Type B pancreatic cell (in vitro differentiated cells): Measurements from ENCODE around the gene KRT81. TPM values are rescaled to one million over a fixed set of nuclear protein-coding genes. Genes with fewer than 3 reads are reported as not detected.

Source experiments
- DNase-seq: peaks from one replicate; pipeline ENCODE4 v3.0.0; 2021; ENCODE audit warnings: mixed read lengths; ENCODE audit not compliant: unreplicated experiment; ENCODE audit errors: extremely low spot score
- H3K27ac Mint-ChIP-seq: 2 replicates; pipeline ENCODE4 v1.8.0; 2021; ENCODE audit warnings: mild to moderate bottlenecking, mixed read lengths
- H3K27me3 Mint-ChIP-seq: 2 replicates; pipeline ENCODE4 v1.8.0; 2021; ENCODE audit warnings: mixed read lengths
- H3K36me3 Mint-ChIP-seq: 2 replicates; pipeline ENCODE4 v1.8.0; 2021; ENCODE audit warnings: mixed read lengths
- H3K4me1 Mint-ChIP-seq: one replicate; pipeline ENCODE4 v1.8.0; 2021; ENCODE audit warnings: mixed read lengths; ENCODE audit not compliant: unreplicated experiment
- H3K4me3 Mint-ChIP-seq: 2 replicates; pipeline ENCODE4 v1.8.0; 2021; ENCODE audit warnings: mild to moderate bottlenecking, mixed read lengths
- H3K9me3 Mint-ChIP-seq: 2 replicates; pipeline ENCODE4 v1.8.0; 2021; ENCODE audit warnings: mixed read lengths
- CTCF ChIP-seq: fragments of 200-600 bp; sonication (generic); conservative IDR thresholded peaks from 2 replicates; pipeline ENCODE4 v1.5.0; 2021; ENCODE audit warnings: antibody characterized with exemption, mild to moderate bottlenecking
- total RNA-seq: library from RNA; stranded (reverse); gene quantifications from 2 replicates; pipeline ENCODE4 v1.2.1, GENCODE V29; 2021; ENCODE audit warnings: low replicate concordance

Gene KRT81
- total RNA-seq, 1 donor from 2014 or later, result 0.31 TPM

- DNase-seq, result peak; percentile 15
- H3K36me3 Mint-ChIP-seq, result no peaks in the 10 kb centered on the region
- no peaks in the 10 kb centered on the region for H3K9me3 Mint-ChIP-seq
- H3K27ac Mint-ChIP-seq, result no peak overlapping the region
- H3K27me3 Mint-ChIP-seq, result peaks cover 4% of the 10 kb centered on the region
- TF ChIP-seq CTCF, result no peak
- H3K4me1 Mint-ChIP-seq, result peaks cover 16% of the 10 kb centered on the region
- no peak overlapping the region for H3K4me3 Mint-ChIP-seq
These were observed 6.7 kb downstream of the KRT81 start for GRCh38 chr12:52284562-52285171.

GRCh38 chr12:52280796-52281560 lies 10.4 kb downstream of the KRT81 start:
- H3K27ac Mint-ChIP-seq, result peak overlapping the region; percentile 91
- no peaks in the 10 kb centered on the region for H3K9me3 Mint-ChIP-seq
- H3K36me3 Mint-ChIP-seq, result no peaks in the 10 kb centered on the region
- peaks cover 26% of the 10 kb centered on the region for H3K27me3 Mint-ChIP-seq
- peaks cover 22% of the 10 kb centered on the region for H3K4me1 Mint-ChIP-seq
- H3K4me3 Mint-ChIP-seq, result no peak overlapping the region
- DNase-seq, result peak; percentile 60
- TF ChIP-seq CTCF, result no peak

- no peaks in the 10 kb centered on the region for H3K36me3 Mint-ChIP-seq
- H3K4me3 Mint-ChIP-seq, result peak overlapping the region; percentile 29
- TF ChIP-seq CTCF, result no peak
- peaks cover 27% of the 10 kb centered on the region for H3K27me3 Mint-ChIP-seq
- H3K9me3 Mint-ChIP-seq, result no peaks in the 10 kb centered on the region
- peaks cover 22% of the 10 kb centered on the region for H3K4me1 Mint-ChIP-seq
- H3K27ac Mint-ChIP-seq, result peak overlapping the region; percentile 91
- DNase-seq, result peak; percentile 57
These were observed 11.0 kb downstream of the KRT81 start for GRCh38 chr12:52280319-52280795.

GRCh38 chr12:52279422-52280318 lies 11.7 kb downstream of the KRT81 start:
- Mint-ChIP-seq H3K4me3 (peak overlapping the region; percentile 29), H3K36me3 (no peaks in the 10 kb centered on the region), H3K27ac (peak overlapping the region; percentile 91), H3K9me3 (no peaks in the 10 kb centered on the region), H3K4me1 (peaks cover 22% of the 10 kb centered on the region), H3K27me3 (peaks cover 31% of the 10 kb centered on the region)
- DNase-seq, result peak; percentile 50
- no peak for TF ChIP-seq CTCF

GRCh38 chr12:52278575-52279421 lies 12.5 kb downstream of the KRT81 start:
- Mint-ChIP-seq H3K27ac (peak overlapping the region; percentile 81), H3K27me3 (peaks cover 37% of the 10 kb centered on the region), H3K4me1 (peaks cover 22% of the 10 kb centered on the region), H3K4me3 (peak overlapping the region; percentile 82), H3K9me3 (no peaks in the 10 kb centered on the region), H3K36me3 (no peaks in the 10 kb centered on the region)
- TF ChIP-seq CTCF, result peak; percentile 99
- peak; percentile 89 for DNase-seq
